Left lung (tissue), 10 donors: ENCODE data around the gene PWWP2B. TPM values are rescaled to one million over a fixed set of nuclear protein-coding genes. Genes with fewer than 3 reads are reported as not detected.

Experiments
- ATAC-seq: fragments of 200-7000 bp; cut with Tn5 transposase; one replicate; pipeline ENCODE4 v1.9.1; 2020; ENCODE audit warnings: moderate library complexity
- DNase-seq, 4 donors: peaks; one replicate each; pipeline ENCODE4 v3.0.0-alpha.2; 2013 to 2020
- H3K27ac ChIP-seq, 2 donors: fragments of 200-600 bp; sonication (generic) in 1 of 2; one replicate each; pipeline versions ENCODE4 v1.5.0 to v1.8.0; 2020 to 2021
- H3K27me3 ChIP-seq, 2 donors: fragments of 200-600 bp; sonication (generic) in 1 of 2; one replicate each; pipeline versions ENCODE4 v1.5.0 to v1.8.0; 2020 to 2021
- H3K36me3 ChIP-seq, 2 donors: fragments of 200-600 bp; sonication (generic) in 1 of 2; one replicate each; pipeline versions ENCODE4 v1.5.0 to v1.8.0; 2020 to 2021
- H3K4me1 ChIP-seq, 2 donors: fragments of 200-600 bp; one replicate each; pipeline ENCODE4 v1.8.0; 2021
- H3K4me3 ChIP-seq, 2 donors: fragments of 200-600 bp; sonication (generic) in 1 of 2; one replicate each; pipeline versions ENCODE4 v1.5.0 to v1.8.0; 2020 to 2021; ENCODE audit warnings: mild to moderate bottlenecking in 1 of 2
- H3K9me3 ChIP-seq, 2 donors: fragments of 200-600 bp; sonication (generic) in 1 of 2; one replicate each; pipeline versions ENCODE4 v1.5.0 to v1.8.0; 2020 to 2021
- CTCF ChIP-seq, 2 donors: fragments of 200-600 bp; sonication (generic) in 1 of 2; IDR thresholded peaks; one replicate each; pipeline versions ENCODE4 v1.5.0 to v1.8.0; 2021; ENCODE audit warnings: antibody characterized with exemption in 2 of 2
- intact Hi-C, 2 donors: fragments of 100-400 bp; cut with DNase I; formaldehyde crosslinking; loops; one replicate each; pipeline versions ENCODE4 v1.11.2 to v1.14.2; 2022
- polyA plus RNA-seq, 6 donors: library from polyadenylated mRNA; unstranded; fragments of 120-200 nt; gene quantifications; one replicate each; pipeline ENCODE4 v1.2.1, GENCODE V29; 2013; ENCODE audit not compliant: insufficient read length in 6 of 6
- total RNA-seq, 2 donors: library from RNA; stranded (reverse); fragmentation: NEBNext Ultra II Directional; extraction: Animal tissue kit (Norgen Biotek cat#: 25700); gene quantifications; one replicate each; pipeline ENCODE4 v1.2.1, GENCODE V29; 2021
- donor health status: DM: no; HTN: yes; CAD: no.
- donor health status: DM: no; HTN: no; CAD: no.

PWWP2B gene
- total and polyA plus RNA-seq, 8 donors = 8.4 to 23.2 (median 11.0) TPM

DNA sequence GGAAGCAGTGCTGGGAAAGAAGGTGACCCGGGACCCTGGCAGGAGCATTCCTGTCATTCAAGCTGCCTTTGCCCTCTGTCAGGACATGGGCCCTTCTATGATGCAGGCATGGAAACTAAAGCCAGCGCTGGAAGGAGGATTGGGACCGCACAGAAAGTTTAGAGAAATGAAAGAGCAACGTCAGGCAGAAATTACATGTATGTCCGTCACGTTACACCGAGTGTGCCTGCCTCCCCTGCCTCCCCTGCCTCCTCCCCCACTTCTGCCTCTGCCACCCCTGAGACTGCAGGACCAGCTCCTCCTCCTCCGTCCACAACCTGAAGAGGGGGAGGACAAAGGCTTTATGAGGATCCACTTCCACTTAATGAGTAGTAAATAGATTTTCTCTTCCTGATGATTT is 13.9 kb upstream of the PWWP2B start:
- Histone ChIP-seq H3K4me1 (peaks cover 3 to 4% of the 10 kb centered on the region in 2 donors), H3K4me3 (no peak overlapping the region), H3K9me3 (no peaks in the 10 kb centered on the region), H3K27me3 (no peaks in the 10 kb centered on the region), H3K27ac (no peak overlapping the region), H3K36me3 (no peaks in the 10 kb centered on the region)
- intact Hi-C loops = no loop called here
- ATAC-seq = no peak
- peak in 1 of 4 donors; percentile 7 for DNase-seq
- TF ChIP-seq CTCF (IDR thresholded peaks at IDR 0.05) = no peak

GRCh38 chr10:132383751-132384196 is 13.2 kb upstream of the PWWP2B start:
- Histone ChIP-seq H3K4me1 (peaks cover 3 to 5% of the 10 kb centered on the region in 2 donors), H3K27me3 (no peaks in the 10 kb centered on the region), H3K4me3 (no peak overlapping the region), H3K36me3 (no peaks in the 10 kb centered on the region), H3K27ac (no peak overlapping the region), H3K9me3 (no peaks in the 10 kb centered on the region)
- ATAC-seq (no peak), DNase-seq (peak in 1 of 4 donors; percentile 67)
- no peak for TF ChIP-seq CTCF (IDR thresholded peaks at IDR 0.05)
- intact Hi-C loops = no loop called here

DNA sequence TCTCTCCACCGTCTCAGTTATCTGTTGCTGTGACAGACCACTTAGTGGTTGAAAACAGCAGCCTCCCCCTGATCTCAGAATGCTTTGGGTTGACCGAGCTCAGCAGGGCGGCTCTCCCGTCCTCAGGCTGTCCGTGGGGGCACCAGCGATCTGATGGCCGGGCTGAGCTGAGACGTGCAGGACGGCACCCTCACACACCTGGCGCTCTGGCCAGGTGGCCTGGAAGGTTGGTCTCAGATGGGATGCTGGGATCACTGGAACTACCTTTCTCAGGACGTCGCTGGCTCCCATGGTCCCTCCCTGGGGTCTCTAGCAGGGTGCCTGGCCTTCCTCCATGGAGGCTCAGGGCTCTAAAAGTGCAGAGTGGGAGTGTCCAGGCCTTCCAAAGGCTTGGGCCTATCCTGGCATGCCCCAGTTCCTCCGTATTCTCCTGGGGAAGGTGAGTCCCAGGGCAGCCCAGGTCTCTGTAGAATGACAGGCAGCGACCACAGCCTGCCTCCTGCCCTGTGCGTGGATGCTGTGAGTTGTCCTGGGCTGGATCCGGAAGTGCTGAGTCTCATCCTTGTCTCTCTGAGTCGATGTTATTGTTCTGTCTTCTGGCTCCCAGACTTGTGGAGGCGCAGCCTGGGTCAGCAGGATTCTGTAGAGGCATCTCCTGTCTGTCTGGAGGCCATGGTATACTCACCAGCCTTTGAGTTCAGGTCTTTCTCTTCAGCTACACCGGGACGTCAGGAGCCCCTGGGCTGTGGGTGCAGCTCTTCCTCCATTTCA is 12.2 kb upstream of the PWWP2B start:
- no peak overlapping the region for H3K4me3 ChIP-seq
- TF ChIP-seq CTCF (IDR thresholded peaks at IDR 0.05) = no peak
- no peaks in the 10 kb centered on the region for H3K36me3 ChIP-seq
- no peaks in the 10 kb centered on the region for H3K9me3 ChIP-seq
- H3K4me1 ChIP-seq = peaks cover 3 to 15% of the 10 kb centered on the region in 2 donors
- intact Hi-C loops = loop anchor here in 1 of 2 donors (5.0 kb wide), 1 partner anchor 67 kb away; no protein-coding TSS in a partner anchor
- DNase-seq (peak in 1 of 4 donors; percentile 51), ATAC-seq (no peak)
- H3K27ac ChIP-seq = no peak overlapping the region
- no peaks in the 10 kb centered on the region for H3K27me3 ChIP-seq

GRCh38 chr10:132385389-132385667 is 11.7 kb upstream of the PWWP2B start:
- no peak for DNase-seq
- Histone ChIP-seq H3K9me3 (no peaks in the 10 kb centered on the region), H3K27me3 (no peaks in the 10 kb centered on the region), H3K4me3 (no peak overlapping the region), H3K4me1 (peaks cover 3 to 16% of the 10 kb centered on the region in 2 donors), H3K27ac (no peak overlapping the region), H3K36me3 (no peaks in the 10 kb centered on the region)
- intact Hi-C loops = loop anchor here in 1 of 2 donors (5.0 kb wide), 1 partner anchor 67 kb away; no protein-coding TSS in a partner anchor
- no peak for ATAC-seq
- no peak for TF ChIP-seq CTCF (IDR thresholded peaks at IDR 0.05)

GRCh38 chr10:132385721-132386418 is 11.1 kb upstream of the PWWP2B start:
- Histone ChIP-seq H3K27me3 (no peaks in the 10 kb centered on the region), H3K4me1 (peaks cover 3 to 16% of the 10 kb centered on the region in 2 donors), H3K9me3 (no peaks in the 10 kb centered on the region), H3K36me3 (no peaks in the 10 kb centered on the region), H3K27ac (no peak overlapping the region), H3K4me3 (no peak overlapping the region)
- no peak for TF ChIP-seq CTCF (IDR thresholded peaks at IDR 0.05)
- DNase-seq = peak in 1 of 4 donors; percentile 65
- no peak for ATAC-seq
- intact Hi-C loops = loop anchor here in 1 of 2 donors (5.0 kb wide), 1 partner anchor 66 kb away; no protein-coding TSS in a partner anchor
